Endodermal cell (in vitro differentiated cells): ENCODE measurements around the gene ANXA4. TPM values are rescaled to one million over a fixed set of nuclear protein-coding genes. Genes with fewer than 3 reads are reported as not detected.

ENCODE experiments used
- DNase-seq: peaks from one replicate; pipeline ENCODE4 v3.0.0-alpha.2; 2017
- H3K27ac ChIP-seq: 2 replicates; pipeline ENCODE4 v1.5.1; 2013; ENCODE audit warnings: mild to moderate bottlenecking, low read depth, low read length, moderate library complexity
- H3K27me3 ChIP-seq: 2 replicates; pipeline ENCODE4 v1.6.1; 2013; ENCODE audit warnings: mild to moderate bottlenecking, low read length, moderate library complexity; ENCODE audit not compliant: insufficient read depth, control insufficient read depth, poor library complexity, severe bottlenecking
- H3K36me3 ChIP-seq: 2 replicates; pipeline ENCODE4 v1.7.0; 2013; ENCODE audit warnings: mild to moderate bottlenecking, low read length, moderate library complexity; ENCODE audit not compliant: control insufficient read depth, insufficient read depth
- H3K4me1 ChIP-seq: one replicate; pipeline ENCODE4 v1.7.0; 2013; ENCODE audit warnings: low read length; ENCODE audit not compliant: control insufficient read depth, insufficient read depth
- H3K4me3 ChIP-seq: 2 replicates; pipeline ENCODE4 v1.5.1; 2013; ENCODE audit warnings: mild to moderate bottlenecking, low read length, moderate library complexity
- H3K9ac ChIP-seq: 2 replicates; pipeline ENCODE4 v1.6.1; 2013; ENCODE audit warnings: mild to moderate bottlenecking, low read length, moderate library complexity; ENCODE audit not compliant: poor library complexity, severe bottlenecking; ENCODE audit errors: extremely low read depth
- H3K9me3 ChIP-seq: 2 replicates; pipeline ENCODE4 v1.6.1; 2013; ENCODE audit warnings: mild to moderate bottlenecking, low read length, moderate library complexity; ENCODE audit not compliant: control insufficient read depth
- H3K27ac Mint-ChIP-seq: 2 replicates; pipeline ENCODE4 v1.8.0; 2020; ENCODE audit warnings: mixed read lengths
- H3K27me3 Mint-ChIP-seq: 2 replicates; pipeline ENCODE4 v1.8.0; 2021; ENCODE audit warnings: mild to moderate bottlenecking, mixed read lengths; ENCODE audit not compliant: insufficient read depth
- H3K36me3 Mint-ChIP-seq: 2 replicates; pipeline ENCODE4 v1.8.0; 2020; ENCODE audit warnings: low read depth, mixed read lengths
- H3K4me1 Mint-ChIP-seq: 2 replicates; pipeline ENCODE4 v1.8.0; 2020; ENCODE audit warnings: mixed read lengths
- H3K4me3 Mint-ChIP-seq: 2 replicates; pipeline ENCODE4 v1.8.0; 2020; ENCODE audit warnings: mild to moderate bottlenecking, moderate library complexity, mixed read lengths
- H3K9me3 Mint-ChIP-seq: 2 replicates; pipeline ENCODE4 v1.8.0; 2020; ENCODE audit warnings: mild to moderate bottlenecking, mixed read lengths
- CTCF ChIP-seq: fragments of 200-600 bp; sonication (generic); conservative IDR thresholded peaks from 2 replicates; pipeline ENCODE4 v1.5.0; 2021; ENCODE audit warnings: antibody characterized with exemption, mild to moderate bottlenecking
- WGBS, 2 experiments: methylation state at CpG; one replicate each; pipeline versions ENCODE4 v1.1.5 to v1.1.7; 2013; ENCODE audit warnings: missing lambda C conversion rate in 2 of 2, mixed read lengths in 1 of 2; ENCODE audit not compliant: insufficient coverage in 1 of 2, insufficient read length in 1 of 2; 5-methylcytosine and 5-hydroxymethylcytosine counted together
- total RNA-seq, 2 donors: library from RNA; stranded (reverse); fragmentation: NEBNext Ultra II Directional in 1 of 2; extraction: Animal tissue kit (Norgen Biotek cat#: 25700) in 1 of 2; gene quantifications; 2 replicates in 1 of 2; 3 replicates in 1 of 2; pipeline ENCODE4 v1.2.1, GENCODE V29; 2021

ANXA4 gene
- total RNA-seq, 2 donors from 2014 or later: 18.0 to 21.4 TPM

- no peak overlapping the region for H3K4me3 Mint-ChIP-seq
- Histone ChIP-seq H3K4me3 (no peak overlapping the region), H3K27me3 (no peaks in the 10 kb centered on the region), H3K9ac (no peak overlapping the region), H3K36me3 (peaks cover 3% of the 10 kb centered on the region), H3K9me3 (no peaks in the 10 kb centered on the region), H3K27ac (no peak overlapping the region), H3K4me1 (peaks cover 12% of the 10 kb centered on the region)
- peaks cover 27% of the 10 kb centered on the region for H3K4me1 Mint-ChIP-seq
- DNase-seq: no peak
- whole genome bisulfite sequencing, 2 experiments: 94 to 100% methylated on average over 5 of the region's 5 CpGs
- no peaks in the 10 kb centered on the region for H3K9me3 Mint-ChIP-seq
- TF ChIP-seq CTCF: no peak
- H3K27me3 Mint-ChIP-seq: no peaks in the 10 kb centered on the region
- H3K36me3 Mint-ChIP-seq: peaks cover 5% of the 10 kb centered on the region
- no peak overlapping the region for H3K27ac Mint-ChIP-seq
These were observed 42.3 kb downstream of the ANXA4 start for GRCh38 chr2:69784228-69784627.

DNA sequence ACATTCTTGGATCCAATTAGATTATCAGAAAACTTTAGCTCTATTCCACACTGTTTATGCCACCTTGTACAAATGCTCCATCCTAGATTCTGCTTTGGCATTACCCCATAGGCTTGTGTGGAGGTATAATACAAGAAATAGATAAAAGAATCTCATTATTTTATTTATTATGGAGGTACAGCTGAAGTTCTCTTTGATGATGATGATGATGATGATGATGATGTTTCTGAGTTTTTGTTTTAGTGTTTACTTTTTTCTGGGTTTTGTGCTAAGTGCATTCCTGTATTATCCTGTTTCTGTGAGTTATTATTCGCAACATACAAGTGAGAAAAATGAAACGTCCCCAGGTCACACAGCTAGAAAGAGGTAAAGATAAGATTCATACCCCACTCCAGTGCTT lies 43.4 kb downstream of the ANXA4 start:
- H3K4me1 Mint-ChIP-seq: peaks cover 30% of the 10 kb centered on the region
- peaks cover 5% of the 10 kb centered on the region for H3K36me3 Mint-ChIP-seq

GRCh38 chr2:69786052-69786560 lies 44.2 kb downstream of the ANXA4 start:
- Mint-ChIP-seq H3K4me1 (peaks cover 25% of the 10 kb centered on the region), H3K36me3 (peaks cover 5% of the 10 kb centered on the region)
- 89 to 100% methylated on average over 3 to 4 of the region's 4 CpGs for WGBS, 2 experiments

More for the DNA sequence above, 43.4 kb downstream of the ANXA4 start:
- Histone ChIP-seq H3K9me3 (no peaks in the 10 kb centered on the region), H3K4me1 (peaks cover 10% of the 10 kb centered on the region), H3K27ac (no peak overlapping the region), H3K4me3 (no peak overlapping the region), H3K9ac (no peak overlapping the region), H3K36me3 (peaks cover 4% of the 10 kb centered on the region), H3K27me3 (no peaks in the 10 kb centered on the region)
- WGBS, 2 experiments: 88 to 100% methylated on average over 1 to 2 of the region's 2 CpGs
- TF ChIP-seq CTCF: no peak
- Mint-ChIP-seq H3K9me3 (no peaks in the 10 kb centered on the region), H3K4me3 (no peak overlapping the region), H3K27ac (no peak overlapping the region), H3K27me3 (no peaks in the 10 kb centered on the region)
- DNase-seq: no peak

More at GRCh38 chr2:69786052-69786560, 44.2 kb downstream of the ANXA4 start:
- no peak overlapping the region for H3K9ac ChIP-seq
- Mint-ChIP-seq H3K4me3 (no peak overlapping the region), H3K27ac (no peak overlapping the region), H3K27me3 (no peaks in the 10 kb centered on the region), H3K9me3 (no peaks in the 10 kb centered on the region)
- H3K9me3 ChIP-seq: no peaks in the 10 kb centered on the region
- no peak for TF ChIP-seq CTCF
- peaks cover 5% of the 10 kb centered on the region for H3K4me1 ChIP-seq
- no peak overlapping the region for H3K4me3 ChIP-seq
- H3K27me3 ChIP-seq: no peaks in the 10 kb centered on the region
- peaks cover 11% of the 10 kb centered on the region for H3K36me3 ChIP-seq
- H3K27ac ChIP-seq: no peak overlapping the region
- no peak for DNase-seq
